SK-N-DZ (cell line): ENCODE data around the gene UMAD1.

Source experiments
- DNase-seq: peaks from one replicate; pipeline ENCODE4 v3.0.0-alpha.2; 2015; ENCODE audit warnings: low spot score

Gene UMAD1

DNA sequence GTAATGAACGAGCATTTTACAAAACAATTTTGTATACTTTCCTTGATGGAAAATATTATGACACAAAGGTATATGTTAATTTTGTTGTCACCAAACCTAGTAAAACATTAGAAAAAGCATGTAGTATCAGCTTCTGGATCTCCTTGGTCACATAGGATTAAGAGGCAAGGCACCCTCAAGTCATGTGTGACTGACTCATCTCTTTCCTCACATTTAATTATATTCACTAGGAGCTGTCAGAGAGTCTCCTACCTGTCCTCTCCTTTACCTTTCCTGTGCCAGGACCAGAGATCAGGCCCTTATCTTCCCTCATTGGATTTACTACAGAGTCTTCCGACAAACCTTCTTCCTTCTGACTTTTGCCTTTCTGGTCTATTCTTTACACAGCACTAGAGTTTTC lies 189.1 kb downstream of the UMAD1 start:
- DNase-seq: no peak

DNA sequence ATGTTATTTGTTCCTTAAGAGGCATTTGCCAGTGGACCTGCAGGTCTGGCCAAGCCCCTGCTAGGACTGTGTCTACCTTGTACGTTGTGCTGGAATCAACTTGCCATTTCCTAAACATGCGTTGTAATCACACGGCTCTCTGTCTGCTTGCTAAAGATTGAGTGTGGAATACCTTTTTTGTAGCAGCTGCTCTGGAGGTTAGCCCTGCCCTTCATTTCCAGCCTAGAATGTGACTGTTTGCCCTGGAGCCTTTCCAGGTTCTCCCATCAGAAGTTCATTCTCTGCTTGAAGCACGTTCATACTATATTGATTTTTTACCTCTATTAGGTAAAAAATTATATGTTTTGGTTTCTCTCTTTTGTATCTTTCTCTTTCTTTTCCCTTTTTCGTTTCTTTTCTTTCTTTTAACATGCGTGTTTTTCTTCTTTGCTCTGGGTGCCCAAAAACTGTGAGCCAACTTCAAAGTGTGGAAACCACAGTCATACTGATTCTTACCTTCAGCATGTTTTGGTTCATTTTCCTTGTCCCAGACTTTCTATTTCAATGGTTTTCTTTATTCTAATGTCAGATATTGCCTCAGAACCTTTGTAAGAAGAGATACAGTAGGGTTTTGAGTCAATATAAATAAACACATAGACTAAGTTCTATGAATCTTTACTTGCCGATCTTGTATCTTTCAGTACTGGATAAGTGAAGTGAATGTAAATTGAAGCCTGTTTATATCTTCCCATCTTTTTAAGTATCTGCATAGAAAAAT lies 189.7 kb downstream of the UMAD1 start:
- no peak for DNase-seq

DNA sequence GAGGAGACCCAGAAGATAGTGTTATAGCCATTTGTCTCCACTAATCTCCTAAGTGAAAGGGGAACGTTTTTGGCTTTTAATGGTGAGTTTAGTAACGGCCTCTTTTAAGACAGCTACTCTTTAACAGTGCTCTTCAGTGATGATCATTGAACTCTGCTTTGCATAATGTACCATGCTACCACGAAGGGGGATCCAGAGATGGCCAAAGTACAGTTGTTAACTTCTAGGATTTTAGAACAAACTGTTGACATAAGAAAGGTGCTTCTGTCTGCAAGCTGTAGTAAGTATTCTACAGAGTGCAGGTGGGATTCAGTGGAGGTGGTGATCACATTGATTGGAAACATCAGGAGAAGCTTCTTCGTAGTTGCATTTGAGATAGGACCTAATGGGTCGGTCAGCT lies 192.0 kb downstream of the UMAD1 start:
- DNase-seq: no peak

DNA sequence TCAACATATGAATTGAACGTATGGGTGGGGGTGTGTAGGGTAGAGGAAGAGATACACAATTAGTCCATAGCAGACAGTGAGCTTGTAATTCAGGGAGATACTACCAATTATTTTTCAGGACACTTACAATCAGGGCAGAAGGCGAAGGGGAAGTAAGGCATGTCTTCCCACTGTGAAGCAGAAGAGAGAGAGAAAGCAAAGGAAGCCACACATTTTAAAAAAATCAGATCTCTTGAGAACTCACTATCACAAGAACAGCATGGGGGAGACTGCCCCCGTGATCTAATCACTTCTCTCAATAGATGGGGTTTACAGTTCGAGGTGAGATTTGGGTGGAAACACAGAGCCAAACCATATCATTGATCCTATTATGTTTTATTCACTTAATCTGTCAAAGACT lies 194.2 kb downstream of the UMAD1 start:
- no peak for DNase-seq

DNA sequence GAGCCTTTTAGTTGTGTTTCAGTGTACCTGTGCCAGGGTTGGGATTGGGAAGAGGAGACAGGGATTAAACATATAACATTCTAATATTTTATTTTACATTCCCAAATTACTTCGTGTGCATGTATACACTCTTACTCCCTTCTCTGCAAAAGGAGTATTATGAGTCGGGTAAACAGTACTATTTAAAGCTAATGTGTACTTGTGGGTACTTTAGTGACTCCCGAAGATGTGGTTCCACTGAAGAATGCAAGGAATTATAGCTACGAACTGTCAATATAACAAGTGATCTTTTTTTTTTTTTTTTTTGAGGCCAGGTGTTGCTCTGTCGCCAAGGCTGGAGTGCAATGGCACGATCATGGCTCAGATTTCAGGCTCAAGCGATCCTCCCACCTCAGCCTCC lies 200.5 kb downstream of the UMAD1 start:
- DNase-seq: no peak

DNA sequence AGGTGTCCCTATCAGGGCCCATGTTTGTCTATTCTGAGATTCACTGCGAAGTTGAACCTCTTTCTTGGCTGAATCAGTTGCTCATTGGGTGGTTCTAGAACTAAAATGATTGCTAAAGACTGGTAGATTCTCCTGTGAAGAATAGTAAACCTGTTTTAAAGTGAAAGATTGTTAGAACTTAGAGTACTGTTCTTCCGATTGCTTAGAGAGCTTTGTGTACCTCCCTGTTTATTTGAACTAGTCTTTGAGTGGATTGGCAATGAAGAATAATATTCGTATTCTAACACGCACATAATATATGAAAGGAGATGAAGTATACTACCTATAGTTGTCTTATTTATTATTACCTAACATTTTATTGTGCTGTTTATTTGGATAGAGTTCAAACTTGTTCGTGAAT lies 202.7 kb downstream of the UMAD1 start:
- no peak for DNase-seq

DNA sequence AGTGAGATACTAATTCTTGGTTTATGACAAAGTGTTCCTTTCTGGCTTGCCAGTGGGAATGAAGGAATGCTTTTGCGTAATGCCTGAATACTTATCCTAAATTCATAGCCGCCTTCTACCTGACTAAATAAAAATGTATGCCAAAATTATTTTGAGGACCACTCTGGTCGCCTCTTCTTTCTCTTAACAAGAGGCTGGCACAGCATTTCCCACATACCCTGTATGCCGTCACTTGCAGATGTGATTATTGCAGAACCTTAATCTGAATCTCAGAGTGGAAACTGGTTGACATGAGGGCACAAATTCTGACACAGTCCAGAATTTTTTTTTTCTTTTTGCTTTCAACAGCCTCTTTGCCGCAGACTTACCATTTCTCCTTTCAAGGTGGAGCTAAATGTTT lies 203.4 kb downstream of the UMAD1 start:
- no peak for DNase-seq

DNA sequence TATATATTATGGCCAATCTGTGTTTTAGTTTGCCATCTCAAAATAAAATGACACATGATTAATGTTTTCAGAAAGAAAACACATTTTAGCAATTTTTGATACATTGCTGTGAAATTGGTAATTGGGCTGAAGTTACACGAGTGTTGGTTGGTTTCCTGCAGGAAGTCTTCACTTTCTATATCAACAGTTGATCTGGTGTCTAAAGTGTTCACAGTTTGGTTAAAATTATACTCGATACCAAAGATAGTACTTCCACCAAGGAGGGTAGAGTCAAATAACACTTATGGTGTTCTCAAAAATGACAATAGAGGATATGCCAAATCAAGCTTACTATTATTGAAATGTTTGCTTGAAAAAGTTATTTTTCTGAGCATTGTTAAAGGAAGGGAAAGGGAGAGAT lies 207.7 kb downstream of the UMAD1 start:
- DNase-seq: no peak

DNA sequence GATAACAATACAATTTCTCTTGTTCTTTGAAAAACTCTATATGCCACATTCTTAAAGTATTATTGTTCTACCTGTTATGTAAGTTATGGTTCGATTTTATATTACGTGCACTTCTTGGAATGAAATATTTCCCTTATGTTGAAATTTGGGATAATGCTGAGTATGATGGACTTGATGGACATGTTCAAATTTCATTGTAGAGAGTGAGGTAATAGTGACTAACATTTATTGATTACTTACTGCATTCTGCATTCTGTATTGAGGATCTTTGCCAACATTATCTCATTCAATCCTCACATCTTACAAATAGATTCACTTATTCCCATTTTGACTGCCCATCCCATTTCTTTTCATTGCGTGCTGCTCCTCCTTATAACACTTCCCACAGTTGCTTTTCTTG lies 208.3 kb downstream of the UMAD1 start:
- DNase-seq: no peak

DNA sequence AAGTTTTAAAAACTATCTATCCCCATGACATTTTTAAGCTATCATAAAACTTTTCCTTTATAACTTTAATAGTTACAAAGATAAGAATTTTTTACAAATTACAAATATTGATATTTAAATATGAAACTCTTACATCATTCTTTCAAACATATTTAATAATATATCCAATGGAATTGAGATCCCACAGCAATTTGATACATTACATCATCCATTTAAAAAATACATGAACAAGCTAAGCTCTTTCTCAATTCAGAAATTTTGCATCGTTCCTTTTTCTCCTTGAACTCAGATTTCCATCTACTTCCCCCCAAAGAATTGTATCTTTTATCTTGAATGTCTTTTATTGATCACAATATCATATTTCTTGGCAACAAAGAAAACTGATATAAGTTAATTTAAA lies 209.6 kb downstream of the UMAD1 start:
- DNase-seq: no peak

DNA sequence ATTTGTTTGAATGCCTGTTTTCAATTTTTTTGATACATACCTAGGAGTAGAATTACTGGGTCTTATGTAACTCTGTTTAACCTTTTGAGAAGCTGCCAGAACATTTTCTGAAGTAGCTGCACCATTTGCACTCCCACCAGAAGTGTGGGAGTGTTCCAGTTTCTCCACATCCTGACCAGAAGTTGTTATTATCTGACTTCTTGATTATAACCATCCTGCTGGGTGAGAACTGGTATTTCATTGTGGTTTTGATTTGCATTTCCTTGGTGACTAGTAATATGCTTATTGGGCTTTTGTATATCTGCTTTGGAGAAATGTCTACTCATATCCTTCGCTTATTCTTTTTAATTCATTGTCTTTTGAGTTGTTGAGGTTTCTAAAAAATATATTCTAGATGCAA lies 210.8 kb downstream of the UMAD1 start:
- no peak for DNase-seq

DNA sequence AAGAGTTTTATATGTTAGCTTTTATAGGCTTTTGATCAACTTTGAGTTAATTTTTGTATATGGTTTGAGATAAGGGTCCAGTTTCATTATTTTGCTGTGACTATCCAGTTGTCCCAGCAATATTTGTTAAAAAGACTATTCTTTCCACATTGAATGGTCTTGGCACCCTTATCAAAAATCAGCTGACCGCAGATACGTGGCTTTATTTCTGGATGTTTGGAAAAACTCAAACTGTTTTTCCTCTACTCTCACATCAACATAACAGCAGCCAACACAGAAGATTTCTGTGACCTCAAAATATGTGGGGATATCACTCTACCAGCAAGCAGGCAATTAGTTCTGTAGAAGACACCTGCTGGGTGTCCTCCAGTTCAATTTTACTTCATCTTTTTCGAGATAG lies 211.4 kb downstream of the UMAD1 start:
- DNase-seq: no peak

DNA sequence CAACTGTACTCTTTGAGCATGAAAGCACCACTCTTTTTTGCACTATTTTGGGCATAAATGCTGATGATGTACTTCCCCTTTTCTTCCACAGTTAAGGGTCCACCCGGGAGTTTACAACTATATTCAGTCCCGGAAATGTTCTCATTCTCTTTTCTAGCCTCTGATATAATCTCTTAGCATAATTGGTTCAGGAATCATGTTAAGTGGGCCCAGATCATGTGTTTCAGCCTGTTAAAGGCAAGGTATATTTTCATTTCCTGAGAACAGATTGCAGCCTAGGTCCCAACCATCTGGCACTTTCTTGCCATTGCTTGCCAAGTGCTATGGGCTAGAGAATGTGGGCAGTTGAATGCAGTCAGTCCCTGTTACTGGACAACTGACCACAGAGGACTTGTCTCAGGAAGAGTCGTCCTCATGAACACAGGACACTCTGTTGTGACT lies 216.6 kb downstream of the UMAD1 start:
- DNase-seq: peak; percentile 22

DNA sequence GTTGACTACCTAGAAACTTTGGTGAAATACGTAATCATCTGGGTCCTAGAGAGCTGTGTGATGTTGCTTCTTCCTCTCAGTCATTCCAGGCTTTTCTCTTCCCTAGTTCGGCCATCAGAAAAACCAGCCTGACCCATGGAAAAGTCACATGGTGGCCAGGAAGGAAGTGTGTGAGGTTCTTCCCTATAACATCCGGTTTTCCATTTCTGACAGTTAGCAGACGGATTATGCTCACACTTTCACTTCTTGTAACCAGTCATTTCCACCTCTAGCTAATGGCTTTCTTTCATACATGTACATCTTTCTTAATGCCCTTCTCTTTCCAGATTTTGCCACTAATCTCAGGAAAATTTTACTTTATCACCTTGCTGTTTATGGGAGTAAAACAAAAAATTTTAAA lies 218.0 kb downstream of the UMAD1 start:
- no peak for DNase-seq

DNA sequence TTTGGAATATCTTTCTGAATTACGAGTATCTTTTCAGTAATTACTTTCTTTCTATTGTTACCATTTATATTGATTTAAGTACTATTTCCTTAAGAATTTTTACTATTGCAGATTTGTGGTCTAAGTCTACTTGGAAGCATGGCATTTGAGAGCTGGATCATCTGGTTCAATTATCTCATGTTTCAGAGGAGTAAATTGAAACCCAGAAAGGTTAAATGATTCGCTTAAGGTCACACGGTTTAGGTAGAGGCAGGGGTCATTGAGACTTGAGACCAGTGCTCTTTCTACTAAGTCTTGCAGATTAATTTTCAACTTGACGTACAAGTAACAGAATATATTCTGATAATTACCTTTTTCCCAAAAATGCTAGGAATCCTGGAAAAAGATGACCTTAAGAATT lies 218.9 kb downstream of the UMAD1 start:
- no peak for DNase-seq

DNA sequence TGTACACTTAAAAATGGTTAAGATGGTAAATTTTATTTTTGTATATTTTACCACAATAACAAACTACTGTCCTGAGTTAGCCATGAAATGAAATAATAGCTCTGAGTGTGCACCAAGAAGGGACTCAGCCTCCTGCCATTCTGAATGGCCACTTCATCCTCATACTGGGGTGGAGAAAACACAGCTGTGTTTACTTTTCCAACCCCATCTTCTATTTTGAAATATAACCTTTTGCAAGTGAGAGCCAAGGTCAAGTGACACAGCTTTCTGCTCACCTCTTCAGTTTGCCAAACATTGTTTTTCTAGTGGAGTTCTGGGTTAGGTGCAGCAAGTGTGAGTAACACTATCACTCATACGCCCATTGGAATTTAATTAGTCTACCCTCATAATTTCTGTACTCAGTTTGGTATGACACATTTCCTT lies 220.7 kb downstream of the UMAD1 start:
- no peak for DNase-seq

DNA sequence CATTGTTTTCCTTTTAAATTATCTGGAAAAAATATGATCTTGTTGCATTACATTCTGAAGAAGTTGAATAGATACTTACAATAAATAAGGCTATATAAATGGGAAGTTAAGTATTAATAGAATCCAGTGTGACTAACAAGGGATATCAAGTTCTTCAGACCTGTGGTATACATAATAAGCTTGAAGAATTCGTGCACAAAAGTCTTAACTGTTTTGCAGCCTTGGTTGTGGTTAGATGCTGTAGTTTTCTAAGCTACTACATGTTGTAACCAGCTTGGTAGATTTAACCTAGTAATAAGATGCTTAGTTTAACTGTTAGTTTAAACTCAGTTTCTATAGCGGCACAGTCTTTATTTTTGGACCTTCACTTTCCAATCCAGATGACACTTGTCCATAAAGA lies 221.8 kb downstream of the UMAD1 start:
- no peak for DNase-seq

DNA sequence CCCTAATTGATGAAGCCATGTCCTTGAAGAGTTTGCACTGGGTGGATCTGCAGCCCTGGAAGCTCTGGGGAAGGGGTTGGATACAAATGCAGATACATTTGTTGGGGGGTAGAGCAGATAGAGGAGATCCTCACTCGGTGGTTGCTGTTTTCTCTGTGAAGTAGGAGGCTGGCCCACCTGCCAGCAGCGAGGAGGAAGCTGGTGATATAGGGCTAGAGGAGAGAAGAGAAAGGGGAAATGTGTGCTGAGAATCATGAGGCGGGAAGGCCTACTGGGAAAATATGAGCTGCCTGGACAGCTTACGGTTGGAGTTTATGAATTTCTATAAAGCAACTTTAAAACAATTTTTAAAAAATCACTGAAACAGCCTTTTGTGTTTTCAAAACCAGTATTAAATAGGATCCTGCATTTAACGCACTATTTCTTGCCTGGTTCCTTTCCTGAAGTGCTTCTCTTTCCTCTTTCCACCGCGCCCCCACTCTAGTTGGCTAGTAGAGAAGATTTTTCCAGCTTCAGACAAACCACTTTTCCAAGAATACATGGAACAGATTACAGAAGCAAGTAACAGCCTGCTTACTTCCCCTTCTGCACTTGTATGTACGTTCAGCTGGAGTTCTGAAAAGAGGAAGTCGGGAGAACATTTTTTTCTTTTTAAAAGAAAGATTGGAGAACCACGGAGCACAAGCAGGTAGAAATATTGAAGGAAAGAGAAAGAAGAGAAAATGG lies 227.5 kb downstream of the UMAD1 start:
- no peak for DNase-seq

DNA sequence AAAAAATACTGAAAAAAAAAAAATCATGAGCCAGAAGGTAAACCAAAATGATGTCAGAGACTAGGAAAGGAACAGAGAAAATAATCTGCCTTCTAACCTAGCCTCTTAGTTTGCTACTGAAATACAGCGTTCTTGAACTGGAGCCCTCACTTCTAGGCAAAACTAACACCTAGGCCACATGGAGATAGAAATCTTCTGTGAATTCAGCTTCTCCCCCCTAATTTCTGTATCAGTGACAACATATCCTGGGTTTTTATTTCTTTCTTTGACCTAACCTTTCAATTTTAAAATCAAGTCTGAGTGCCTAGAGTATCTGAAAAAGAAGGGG lies 228.0 kb downstream of the UMAD1 start:
- no peak for DNase-seq

DNA sequence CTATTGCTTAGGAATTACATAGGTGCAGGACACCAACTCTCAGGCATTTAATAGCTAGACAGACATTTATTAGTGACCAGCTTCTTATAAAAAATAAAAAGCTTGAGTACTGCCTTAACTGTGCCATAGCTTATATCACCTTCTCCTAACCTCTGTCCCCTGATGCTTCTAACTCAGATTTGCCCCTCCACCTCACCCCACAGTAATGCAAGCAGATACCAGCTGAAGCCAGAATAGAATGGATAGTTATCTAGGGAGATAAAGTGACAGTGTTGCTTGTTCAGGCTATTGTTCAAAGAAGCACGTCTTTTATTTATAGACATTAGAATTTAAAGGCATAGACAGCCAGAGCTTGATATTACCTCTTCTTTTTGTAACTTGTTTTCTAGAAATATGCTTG lies 228.5 kb downstream of the UMAD1 start:
- no peak for DNase-seq

DNA sequence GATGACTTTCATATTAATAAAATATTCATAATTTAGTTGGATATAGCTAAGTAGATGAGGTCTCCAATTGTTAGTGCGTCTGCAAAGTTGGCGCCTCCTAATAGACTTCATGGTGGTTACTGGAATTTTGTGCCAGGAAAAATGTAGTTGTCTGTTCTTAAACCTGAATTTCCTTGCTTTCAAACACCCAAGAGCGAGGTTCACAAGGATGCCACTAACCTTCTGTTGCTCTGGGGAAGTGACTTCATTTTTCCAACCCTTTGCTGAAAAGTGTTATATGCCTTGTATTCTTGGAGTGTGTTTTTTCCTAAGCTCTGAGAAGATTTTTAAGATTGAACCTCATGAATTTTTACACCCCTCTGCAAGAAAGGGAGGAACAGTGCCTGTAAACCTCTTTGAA lies 229.1 kb downstream of the UMAD1 start:
- no peak for DNase-seq

DNA sequence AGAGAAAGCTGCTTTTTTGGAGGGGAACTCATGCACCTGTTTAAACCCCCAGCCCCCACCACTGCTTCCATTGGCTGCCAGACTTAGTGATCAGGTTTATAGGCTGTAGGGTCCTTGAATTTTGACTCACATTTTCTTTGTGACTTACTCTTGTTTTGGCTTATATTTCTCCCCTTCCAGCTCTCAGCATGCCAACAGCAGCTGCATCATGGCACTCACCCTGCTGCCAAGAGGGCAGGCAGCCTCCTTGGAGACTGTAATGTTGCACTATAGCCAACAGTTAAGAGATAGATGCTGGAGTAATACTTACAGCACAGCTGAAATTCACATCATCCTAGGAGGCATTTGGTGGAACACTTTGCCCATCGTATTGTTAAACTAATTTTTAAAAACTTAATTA lies 230.0 kb downstream of the UMAD1 start:
- no peak for DNase-seq

DNA sequence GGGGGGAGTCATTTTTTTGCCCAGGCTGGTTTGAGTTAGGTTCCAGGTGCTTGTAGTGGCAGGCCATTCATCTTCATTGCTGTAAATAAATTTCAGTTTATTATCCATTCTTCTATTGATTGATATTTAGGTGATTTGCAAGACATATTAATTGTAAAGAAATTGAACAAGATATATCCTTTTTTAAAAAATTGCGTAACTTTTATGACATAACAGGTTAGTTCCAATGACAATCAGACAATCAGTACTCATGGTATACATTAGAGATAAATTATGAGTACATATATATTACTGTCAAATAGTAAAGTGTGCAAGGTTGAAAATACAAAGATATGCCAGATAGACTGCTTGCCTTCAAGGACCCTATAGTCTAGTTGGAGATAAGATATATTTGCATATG lies 235.9 kb downstream of the UMAD1 start:
- no peak for DNase-seq

DNA sequence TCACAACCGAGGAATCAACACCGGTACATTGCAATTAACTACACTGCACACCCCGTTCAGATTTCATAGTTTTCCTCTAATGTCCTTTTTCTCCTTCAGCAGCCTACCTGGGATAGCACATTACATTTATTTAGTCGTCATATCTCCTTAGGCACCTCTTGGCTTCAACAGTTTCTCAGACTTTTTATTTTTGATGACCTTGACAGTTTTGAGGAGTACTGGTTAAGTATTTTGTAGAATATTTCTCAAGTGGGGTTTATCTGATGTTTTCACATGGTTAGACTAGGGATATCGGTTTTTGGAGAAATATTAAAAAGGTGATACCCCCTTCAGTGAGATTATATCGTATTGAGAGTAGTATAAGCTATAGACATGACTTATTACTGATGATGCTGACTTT lies 241.0 kb downstream of the UMAD1 start:
- no peak for DNase-seq
